ENCODE results near the gene TBC1D9B.
A peak's percentile ranks its signal among the peaks of the same experiment; 100 is the strongest.

Gene TBC1D9B

DNA sequence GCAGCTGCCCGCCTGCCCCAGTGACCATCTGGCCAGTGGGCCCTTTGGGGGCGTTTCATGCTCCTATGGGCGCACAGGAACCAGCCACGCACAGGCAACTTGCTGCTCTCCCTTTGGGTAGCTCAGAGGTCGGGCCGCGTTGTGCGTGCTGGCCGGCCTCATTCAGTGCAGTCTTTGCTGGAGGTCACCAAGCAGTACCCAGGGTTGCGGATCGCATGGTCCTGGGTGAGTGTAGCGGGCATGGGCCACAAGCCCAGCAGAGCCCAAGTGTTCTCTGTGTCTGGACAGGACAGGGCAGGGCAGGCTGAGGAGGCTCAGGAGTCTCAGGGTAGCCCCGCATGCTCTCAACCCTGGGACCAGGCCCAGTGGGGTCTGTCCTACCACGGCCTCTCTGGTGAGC is 39.2 kb downstream of the TBC1D9B start:
- no peak for DNase-seq

DNA sequence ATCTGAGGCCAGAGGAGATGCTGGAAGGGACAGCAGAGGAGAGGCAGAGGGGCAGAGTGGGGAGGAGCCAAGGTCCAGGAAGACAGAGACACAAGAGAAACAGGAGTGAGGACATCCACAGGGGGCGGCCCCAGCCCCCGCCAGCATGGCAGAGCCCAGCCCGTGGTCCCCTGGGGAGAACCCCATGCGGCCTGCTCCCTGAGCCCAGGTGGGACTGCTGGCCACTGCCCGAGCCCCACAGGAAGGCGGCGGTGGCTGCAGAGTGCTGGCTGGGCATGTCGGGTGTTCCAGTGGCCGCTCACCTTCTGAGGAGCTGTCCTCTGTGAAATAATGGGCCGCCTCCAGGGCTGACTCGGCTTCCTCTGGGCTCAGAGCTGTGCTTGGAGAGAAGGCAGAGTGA is 40.2 kb downstream of the TBC1D9B start:
- no peak for DNase-seq

DNA sequence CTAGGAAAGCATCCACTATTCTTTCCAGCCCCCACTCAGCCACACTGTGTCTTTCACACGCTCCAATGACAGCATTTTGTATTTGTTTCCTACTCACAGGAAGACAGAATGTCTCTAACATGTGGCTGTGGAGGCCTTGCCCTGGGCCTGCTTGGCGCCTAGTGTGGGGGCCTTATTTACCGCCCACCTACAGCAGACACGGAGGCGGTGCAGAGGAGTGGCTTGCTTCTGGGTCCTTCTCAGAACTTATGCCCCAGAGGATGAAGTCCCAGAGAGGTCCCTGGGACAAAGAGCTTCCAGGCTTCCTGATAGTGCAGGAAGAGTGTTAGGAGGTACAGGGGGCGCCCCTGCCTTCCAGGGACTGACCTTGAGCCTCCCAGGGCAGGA is 40.6 kb downstream of the TBC1D9B start:
- no peak for DNase-seq

DNA sequence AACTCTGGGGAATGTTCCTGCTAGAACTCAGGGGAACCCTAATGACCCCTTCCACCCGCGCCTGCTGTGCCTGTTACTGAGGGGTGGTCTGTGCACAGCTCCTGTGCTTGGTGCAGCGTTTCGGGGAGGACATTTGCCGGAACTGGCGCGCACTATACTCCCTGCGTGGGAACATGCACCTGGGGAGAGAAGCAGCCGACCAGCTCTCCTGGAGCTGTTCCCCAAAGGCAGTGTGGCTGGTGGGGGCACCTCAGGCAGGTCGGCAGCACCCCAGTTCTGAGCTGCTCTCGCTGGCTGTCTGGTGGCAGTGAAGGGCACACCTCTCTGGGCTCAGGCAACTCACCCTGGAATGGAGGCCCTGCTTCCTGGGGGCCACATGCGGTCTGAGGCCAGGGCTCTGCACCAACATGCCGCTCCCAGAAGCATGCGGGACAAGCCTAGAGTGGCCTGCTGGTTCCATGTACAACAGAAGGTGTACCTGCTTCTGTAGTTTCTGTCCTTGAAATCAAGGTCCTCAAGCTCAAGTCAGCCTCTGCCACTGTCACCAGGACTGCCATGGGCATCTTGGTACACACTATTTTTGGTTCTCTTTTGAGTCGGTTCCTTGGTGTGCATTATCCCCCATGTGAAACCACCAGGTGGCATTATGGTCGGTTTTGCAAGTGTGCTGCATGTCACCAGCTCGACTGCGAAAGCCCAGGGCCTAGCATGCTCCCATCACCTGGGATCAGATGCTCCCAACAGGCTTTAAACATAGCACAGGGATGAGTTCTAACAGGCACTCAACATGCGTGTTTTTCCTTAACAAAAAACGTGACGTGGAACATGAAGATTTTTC is 41.2 kb downstream of the TBC1D9B start:
- no peak for DNase-seq

DNA sequence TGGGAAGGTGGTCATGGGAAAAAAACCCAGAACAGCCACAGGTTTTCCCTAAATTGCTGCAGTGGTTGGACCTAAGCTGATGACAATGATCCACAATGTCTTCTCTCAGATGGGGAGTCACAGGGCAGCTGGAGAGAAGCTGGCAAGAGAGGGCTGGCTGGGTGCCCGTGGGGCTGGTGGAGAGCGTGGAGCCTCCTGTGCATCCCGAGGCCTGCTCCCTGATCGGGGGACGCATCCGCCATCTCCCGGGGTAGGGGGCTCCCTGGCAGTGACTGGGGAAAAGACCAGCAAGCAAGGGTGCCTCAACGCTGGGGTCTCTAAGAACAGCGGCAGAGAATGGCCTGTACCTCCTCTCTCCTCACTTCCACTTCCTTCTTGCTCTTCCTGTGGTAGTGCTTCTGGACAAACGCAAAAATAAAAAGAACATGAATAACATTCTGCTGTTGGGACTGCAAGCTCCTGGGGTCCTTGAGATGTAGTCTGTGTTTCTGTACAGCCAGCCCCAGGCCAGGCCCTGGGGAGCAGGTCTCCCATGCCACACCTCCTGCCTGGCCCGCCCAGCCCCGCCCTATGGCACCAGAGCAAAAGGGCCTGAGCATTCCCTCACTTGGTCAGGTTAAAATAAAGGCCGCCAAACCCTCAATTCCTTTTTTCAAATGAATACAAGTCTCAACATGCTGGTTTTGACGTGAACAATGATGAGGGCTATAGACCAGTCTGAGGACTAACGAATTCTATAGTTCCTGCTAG is 42.0 kb downstream of the TBC1D9B start:
- DNase-seq, result no peak

DNA sequence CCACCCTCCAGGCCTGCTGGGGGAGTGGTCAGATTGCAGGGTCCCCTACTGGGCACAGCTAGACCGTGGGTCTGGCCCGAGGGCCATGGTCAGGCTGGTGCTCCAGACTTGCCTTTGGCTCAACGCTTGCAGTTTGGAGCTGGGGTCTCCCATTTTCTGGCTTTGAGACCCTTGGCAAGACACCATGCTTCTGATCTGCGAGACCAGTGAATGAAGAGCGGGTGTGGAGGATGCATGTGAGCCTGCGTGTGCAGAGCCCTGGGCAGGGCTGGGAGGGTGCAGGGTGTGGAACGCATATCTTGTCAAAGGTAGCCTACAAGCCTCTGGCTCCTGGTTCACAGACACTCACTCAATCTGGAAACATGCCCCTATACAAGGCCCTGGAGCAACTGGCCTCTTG is 43.0 kb downstream of the TBC1D9B start:
- no peak for DNase-seq

DNA sequence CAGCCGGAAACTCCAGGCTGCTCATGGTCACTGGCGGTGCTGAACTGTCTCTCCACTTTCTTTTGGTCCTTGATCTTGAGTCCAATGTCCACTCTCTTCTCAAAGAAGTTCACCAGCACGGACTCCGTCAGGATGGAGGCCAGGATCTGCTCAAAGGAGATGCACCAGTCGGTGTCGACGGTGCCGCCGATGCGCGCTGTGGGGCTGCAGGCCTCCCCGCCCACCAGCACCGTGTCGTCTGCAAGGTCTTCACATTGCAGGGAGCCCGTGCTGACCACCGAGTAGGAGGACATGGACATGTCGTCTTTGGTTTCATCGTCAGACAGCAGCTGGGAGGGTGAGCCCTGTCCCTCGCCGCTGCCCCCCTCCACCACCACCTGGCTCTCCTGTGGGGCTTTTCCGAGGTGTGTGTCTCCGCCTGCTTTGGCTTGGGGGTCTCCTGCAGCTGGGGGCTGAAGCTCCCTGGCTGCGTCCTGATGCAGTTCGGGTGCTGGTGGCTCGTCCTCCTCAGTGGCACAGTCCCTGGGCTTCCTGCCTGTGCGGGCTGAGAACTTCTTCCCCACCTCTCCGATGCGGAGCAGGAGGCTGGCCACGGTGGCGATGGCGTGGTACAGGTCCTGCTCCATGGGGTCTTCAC is 44.1 kb downstream of the TBC1D9B start:
- DNase-seq, result no peak

DNA sequence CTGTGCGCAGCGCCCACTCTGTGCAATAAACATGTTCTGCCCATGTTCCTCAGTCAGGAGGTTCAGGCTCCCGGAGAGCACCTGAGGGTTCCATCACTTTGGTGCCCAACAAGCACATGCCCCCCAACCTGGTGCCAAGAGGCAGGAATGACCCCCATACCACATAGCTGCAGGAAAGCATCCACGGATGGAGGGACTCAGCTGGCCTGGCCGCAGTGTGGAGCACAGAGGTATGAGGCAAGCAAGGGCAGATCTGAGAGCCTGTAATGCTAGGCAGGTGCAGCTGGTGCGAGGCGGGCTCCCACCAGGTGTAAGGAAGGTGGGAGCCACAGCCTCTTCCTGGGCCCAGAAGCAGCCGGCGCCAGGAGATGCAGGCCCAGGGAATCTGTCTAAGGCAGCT is 44.8 kb downstream of the TBC1D9B start:
- no peak for DNase-seq

DNA sequence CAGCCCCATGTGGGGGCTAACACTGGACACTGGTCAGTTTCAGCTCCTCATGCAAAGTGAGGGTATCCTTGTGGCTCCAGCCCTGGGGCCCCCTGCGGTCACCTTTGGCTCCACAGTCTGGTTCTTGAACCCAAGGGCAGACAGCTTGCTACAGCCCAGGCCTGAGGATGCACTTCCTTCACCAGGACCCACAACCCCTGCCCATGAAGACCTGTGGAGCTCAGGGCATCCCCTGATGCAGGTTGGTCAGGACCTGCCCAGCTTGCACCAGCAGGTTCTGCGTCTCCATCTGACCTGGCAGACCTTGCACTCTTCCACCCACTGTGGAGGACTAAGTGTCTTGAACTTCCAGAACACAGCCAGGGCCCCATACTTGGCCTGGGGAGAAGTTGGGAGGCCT is 45.4 kb downstream of the TBC1D9B start:
- DNase-seq, result no peak

DNA sequence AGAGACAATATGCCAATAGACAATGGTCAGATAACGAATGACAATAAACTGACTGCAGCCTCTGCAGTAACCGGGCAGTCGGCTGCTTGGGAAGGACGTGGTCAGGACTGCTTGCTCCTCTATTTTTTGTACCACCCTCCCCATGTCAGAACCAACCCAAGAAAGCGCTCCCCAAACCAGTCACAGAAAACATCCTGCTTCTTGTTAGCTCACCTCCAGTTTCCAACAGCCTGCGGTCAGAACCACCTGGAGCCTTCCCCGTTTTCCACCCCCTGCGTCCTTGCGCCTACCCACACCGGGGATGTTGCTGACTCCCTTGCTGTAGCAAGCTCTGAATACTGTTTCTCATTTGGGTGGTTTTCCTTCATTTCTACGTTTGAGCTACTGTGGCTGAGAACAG is 47.4 kb downstream of the TBC1D9B start:
- no peak for DNase-seq

DNA sequence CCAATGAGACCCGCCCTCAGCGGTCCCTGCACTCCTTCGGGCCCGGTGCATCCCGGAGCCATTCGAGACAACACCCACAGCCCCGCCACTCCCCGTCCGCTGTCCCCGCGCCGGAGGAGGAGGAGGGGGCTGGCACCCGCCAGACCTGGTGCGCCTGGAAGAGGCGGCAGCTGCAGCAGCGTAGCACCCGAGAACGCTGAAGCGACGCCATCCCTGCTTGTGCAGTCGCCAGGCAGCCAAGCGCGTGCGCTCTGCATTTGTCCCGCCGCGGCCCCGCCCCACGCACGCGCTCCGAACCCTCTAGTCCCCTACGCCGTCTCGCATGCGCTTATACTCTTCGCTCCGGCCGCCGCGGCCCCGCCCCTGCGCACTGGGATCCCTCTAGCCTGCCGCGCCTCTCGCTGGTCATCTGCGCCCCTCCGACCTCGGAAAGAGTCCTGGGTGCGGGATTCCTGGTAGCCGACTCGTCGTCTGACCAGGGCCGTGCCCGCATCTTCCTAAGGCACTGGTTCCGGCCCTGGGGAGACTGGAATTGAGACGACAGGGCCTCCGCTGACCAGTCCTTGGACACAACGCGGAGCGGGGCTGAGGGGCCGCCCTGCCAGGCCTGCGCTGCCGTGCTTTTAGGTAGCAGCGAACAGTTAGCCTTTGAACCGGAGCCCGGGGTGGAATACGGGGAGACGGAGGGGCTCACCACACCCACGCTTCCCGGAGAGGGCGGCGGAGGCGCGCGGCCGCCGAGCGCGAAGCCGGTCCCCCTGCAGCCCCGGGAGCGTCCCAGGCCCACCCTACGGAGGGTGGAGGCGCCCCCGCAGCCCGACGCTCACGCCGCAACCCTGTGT is 48.9 kb downstream of the TBC1D9B start, which contains the start of gene MRNIP:
TSS of gene MRNIP (minus strand) at position 232 of the 842 bp plus-strand sequence. CDS start at position 211, 21 bp downstream.
- DNase-seq, result peak; percentile 95

DNA sequence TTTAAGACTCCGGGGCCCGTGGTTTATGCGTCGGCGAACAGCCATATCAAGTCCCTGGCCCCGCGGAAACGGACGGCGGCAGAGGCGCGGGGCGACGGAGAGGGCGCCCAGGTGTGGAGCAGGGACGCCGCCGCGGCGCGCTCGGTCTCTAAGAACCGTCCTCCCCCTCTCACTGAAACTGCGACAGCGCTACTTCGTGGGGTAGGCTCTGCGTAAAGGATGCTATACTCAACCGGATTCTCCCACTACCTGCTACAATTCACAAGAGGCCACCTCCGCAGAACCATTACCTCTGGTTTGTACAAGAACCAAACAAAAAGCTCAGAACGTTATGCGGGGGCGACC is 49.5 kb downstream of the TBC1D9B start:
- DNase-seq, result peak; percentile 11

DNA sequence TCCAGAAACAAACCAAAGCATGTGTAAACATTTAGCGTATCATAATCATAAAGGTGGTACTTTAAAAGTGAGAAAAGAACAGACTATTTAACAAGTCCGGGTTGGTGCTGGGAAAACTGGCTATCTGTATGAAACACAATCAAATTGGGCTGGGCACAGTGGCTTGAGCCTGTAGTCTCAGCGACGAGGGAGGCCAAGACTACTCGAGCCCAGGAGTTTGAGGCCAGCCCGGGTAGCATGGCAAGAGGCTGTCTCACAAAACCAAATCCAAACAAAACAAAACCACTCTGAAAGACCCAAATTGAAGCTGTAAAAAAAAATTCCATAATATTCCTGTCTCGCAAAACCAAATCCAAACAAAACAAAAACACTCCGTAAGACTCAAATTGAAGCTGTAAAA is 53.3 kb downstream of the TBC1D9B start:
- DNase-seq, result no peak

DNA sequence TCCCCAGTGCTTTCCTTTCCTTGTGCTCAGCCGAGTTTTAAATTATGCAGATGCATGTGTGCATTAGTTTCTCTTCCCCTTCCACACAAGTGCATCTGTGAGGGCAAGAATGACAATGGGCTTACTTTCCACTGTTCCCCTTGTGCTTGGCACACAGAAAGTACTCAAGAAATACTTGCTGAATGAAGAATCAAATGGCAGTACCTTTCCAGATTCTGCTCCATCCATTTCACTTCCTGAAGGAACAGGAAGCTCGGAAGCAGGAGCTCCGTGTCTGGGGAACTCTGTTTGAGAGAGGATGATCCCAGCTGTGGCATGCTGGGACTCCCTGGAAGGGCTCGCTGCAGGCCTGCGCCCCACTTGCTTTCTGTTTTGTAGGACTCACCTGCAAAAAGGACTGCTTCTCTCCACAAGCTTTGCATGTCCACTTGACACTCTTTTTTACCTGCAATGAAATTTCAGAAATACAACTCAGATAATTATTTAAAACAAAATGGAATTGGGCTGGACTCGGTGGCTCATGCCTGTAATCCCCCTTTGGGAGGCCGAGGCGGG is 54.6 kb downstream of the TBC1D9B start:
- DNase-seq, result peak; percentile 63

DNA sequence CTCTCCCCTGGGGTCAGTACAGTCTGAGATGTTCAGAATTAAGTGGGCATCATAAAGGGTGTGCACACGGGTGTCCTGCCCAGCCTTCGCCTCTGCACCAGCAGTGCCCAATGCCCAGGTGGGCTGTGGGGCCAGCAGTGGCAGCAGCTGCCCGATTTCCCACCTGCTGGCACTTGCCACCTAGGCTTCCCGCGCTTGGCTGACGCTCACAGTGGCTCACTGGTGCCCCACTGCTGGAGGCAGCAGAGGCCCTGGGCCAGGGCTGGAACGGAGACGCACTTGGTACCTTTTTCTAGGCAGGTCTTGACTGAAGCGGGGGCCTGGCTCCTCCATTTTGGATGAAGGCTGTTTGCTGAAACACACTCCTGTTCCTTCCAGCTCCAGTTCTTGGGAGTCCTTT is 66.1 kb downstream of the TBC1D9B start:
- no peak for DNase-seq

DNA sequence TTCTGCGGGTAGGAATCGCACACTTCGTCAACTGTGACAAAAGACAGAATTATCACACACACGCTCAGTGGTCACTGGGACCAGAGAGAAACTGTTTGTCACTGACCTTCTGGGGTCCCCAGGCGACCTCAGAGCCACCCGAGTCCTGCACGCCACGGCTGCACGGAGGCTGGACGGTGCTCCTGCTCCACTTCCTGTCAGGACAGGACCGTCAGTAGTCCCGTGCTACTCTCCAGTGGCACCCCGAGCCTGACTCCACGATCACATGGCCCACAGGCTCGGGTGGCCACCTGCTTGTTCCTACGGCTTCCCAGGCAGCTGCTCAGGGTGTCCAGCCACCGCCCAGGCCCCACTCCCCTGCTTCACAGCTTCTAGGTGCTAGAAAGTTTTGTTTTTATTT is 66.9 kb downstream of the TBC1D9B start:
- DNase-seq, result no peak

DNA sequence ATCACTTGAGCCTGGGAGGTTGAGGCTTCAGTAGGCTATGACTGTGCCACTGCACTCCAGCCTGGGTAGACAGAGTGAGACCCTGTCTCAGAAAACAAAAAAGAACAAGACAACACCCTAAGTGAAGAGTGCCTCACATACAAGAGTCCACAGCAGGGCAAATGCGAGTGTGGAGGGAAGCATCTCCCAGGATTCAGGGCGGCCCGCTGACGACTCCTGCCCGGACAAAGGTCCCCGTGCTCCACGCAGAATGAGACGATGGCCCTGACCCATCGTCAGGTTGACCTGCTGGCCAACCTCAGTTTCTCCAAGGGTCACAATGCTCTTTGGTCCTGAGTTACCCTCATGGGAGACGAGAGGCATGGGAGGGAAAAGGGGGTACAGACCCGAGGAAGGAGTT is 67.4 kb downstream of the TBC1D9B start:
- DNase-seq, result no peak

DNA sequence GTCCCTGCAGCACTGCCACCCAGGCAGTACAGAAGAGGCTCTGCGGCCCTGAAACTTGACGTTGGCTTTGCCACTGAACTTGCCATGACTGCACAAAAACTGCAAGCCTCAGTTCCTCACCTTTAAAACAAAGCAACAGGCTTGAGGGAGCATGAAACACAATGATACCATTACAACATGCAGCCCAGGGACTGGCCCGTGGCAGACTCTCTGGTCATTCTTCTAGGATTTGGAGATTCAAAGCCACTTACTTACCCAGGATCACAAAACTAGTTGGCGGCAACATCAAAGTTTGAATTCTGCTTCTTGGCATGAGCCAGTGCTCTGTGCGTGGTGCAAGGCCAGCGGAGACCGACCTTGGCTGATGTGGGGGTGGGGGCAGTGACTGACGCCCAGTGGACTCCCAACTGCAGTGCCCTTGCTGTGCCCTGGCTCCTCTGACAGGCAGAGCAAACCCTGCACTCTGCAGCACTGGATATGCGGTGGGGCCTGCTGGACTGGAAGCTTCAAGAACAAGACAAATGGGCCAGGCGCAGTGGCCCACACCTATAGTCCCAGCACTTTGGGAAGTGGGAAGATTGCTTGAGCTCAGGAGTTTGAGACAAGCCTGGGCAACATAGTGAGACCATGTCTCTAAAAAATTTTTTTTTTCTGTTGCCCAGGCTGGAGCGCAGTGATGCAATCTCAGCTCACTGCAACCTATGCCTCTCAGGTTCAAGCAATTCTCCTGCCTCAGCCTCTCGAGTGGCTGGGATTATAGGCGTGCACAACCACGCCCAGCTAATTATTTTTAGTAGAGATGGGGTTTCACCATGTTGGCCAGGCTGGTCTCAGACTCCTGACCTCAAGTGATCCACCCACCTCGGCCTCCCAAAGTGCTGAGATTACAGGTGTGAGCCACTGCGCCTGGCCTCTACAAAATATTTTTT is 68.1 kb downstream of the TBC1D9B start:
- no peak for DNase-seq

DNA sequence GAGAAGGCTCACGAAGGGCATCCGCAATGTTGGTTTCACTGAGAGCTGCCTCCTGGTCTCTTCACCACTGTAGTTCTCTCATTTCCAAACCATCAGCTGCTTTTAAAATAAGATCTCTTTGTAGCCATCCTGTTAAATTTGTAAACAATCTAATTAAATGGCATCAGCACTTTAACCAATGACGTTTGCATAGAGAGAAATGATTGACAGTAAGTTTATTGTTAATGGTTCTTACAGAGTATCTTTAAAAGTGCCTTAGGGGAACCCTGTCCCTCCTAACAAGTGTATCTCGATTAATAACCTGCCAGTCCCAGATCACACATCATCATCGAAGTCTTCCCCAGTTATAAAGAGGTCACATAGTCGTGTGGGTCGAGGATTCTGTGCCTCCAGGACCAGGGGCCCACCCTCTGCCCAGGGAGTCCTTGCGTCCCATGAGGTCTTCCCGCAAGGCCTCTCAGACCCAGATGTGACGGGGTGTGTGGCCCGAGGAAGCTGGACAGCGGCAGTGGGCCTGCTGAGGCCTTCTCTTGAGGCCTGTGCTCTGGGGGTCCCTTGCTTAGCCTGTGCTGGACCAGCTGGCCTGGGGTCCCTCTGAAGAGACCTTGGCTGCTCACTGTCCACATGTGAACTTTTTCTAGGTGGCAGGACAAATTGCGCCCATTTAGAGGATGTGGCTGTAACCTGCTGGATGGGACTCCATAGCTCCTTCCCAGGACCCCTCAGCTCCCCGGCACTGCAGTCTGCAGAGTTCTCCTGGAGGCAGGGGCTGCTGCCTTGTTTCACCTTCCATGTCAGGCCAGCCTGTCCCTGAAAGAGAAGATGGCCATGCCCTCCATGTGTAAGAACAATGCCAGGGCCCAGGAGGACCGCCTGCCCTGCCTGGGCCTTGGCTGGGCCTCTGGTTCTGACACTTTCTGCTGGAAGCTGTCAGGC is 70.4 kb downstream of the TBC1D9B start:
- DNase-seq, result no peak

All from inflammatory macrophage treated with lipopolysaccharide for 4 hours (primary cell).